ENCODE results near the gene AFMID. TPM values are rescaled to one million over a fixed set of nuclear protein-coding genes. Genes with fewer than 3 reads are reported as not detected.

The AFMID gene
- total and polyA plus RNA-seq, 2 experiments from 2014 or later = 26.6 to 61.2 TPM

DNA sequence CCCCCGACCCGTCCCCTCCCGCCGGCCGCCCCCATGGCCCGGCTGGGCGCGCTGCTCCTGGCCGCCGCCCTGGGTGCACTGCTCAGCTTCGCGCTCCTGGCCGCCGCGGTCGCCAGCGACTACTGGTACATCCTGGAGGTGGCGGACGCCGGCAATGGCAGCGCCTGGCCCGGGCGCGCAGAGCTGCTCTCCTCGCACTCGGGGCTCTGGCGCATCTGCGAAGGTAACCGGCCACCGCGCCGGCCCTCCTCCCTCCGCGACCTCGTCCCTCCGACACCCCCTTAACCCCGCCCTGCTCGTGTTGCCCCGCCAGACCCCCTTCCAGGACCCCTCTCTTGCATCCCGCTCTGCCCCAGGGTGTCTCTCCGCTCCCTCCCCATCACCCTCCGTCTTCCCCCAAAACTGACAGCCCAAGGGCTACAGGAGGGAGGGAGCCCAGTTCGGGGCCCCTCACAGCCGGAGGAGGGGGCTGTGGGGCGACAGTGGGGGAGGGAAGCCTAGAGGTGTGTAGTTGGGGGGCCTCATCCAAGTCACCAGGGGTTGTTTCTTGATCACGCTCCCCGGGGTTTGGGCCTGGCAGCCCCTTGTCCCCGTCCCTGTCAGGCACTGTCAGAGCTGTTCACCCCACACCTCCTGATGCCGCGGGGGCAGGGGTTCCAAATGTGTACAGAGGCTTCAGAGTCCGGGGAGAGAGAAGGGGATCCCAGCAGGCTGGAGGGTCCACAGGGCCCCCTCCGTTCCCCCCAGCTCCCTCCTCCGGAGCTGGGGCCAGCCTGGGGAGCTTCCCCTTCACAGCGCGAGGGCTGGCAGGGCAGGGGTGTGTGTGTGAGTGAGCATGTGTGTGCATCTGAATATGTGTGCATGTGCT is 45.1 kb downstream of the AFMID start:
- Histone ChIP-seq H2AFZ (no peak overlapping the region), H4K20me1 (ENCODE audit: insufficient read depth, poor library complexity, severe bottlenecking) (no peaks in the 10 kb centered on the region), H3K9me3 (ENCODE audit: low read depth) (no peaks in the 10 kb centered on the region), H3K36me3 (replicated peaks; ENCODE audit: insufficient read depth, low read depth) (no peaks in the 10 kb centered on the region), H3K27ac (no peak overlapping the region), H3K27me3 (peaks cover 33% of the 10 kb centered on the region), H3K9me2 (replicated peaks; ENCODE audit: insufficient read depth) (no peaks in the 10 kb centered on the region), H3K4me3 (no peak overlapping the region), H3K4me2 (peak overlapping the region; percentile 72), H3K4me1 (ENCODE audit: insufficient read depth) (no peaks in the 10 kb centered on the region), H3K79me2 (no peaks in the 10 kb centered on the region)
- peak; percentile 48 for DNase-seq (ENCODE audit: low spot score)
- 35% methylated on average over 22 of the region's 55 CpGs for WGBS (ENCODE audit: low lambda C conversion rate, missing lambda C conversion rate)
- peak; percentile 74 for TF ChIP-seq EZH2 (IDR thresholded peaks at IDR 0.05; ENCODE audit: borderline replicate concordance)
- TF ChIP-seq, protein P1, sequence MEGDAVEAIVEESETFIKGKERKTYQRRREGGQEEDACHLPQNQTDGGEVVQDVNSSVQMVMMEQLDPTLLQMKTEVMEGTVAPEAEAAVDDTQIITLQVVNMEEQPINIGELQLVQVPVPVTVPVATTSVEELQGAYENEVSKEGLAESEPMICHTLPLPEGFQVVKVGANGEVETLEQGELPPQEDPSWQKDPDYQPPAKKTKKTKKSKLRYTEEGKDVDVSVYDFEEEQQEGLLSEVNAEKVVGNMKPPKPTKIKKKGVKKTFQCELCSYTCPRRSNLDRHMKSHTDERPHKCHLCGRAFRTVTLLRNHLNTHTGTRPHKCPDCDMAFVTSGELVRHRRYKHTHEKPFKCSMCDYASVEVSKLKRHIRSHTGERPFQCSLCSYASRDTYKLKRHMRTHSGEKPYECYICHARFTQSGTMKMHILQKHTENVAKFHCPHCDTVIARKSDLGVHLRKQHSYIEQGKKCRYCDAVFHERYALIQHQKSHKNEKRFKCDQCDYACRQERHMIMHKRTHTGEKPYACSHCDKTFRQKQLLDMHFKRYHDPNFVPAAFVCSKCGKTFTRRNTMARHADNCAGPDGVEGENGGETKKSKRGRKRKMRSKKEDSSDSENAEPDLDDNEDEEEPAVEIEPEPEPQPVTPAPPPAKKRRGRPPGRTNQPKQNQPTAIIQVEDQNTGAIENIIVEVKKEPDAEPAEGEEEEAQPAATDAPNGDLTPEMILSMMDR (IDR thresholded peaks at IDR 0.05; ENCODE audit: poor library complexity) = no peak

DNA sequence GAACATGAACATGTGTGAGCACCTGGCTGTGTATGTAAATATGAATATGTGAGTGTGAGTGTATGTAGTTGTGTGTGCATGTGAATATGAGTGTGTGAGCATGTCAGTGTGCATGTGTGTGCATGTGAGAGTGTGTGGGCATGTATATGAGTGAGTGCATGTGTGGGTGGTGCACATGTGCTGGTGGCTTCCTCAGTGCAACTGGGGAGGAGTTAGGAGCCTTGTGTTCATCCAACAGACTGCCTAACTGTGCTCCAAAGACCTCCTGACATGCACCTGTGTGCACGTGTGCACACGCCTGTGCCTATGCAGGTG is 45.7 kb downstream of the AFMID start:
- H3K4me1 ChIP-seq (ENCODE audit: insufficient read depth) = no peaks in the 10 kb centered on the region
- no peaks in the 10 kb centered on the region for H3K36me3 ChIP-seq (replicated peaks; ENCODE audit: insufficient read depth, low read depth)
- H3K27ac ChIP-seq = no peak overlapping the region
- no peak overlapping the region for H3K4me2 ChIP-seq
- H3K27me3 ChIP-seq = peaks cover 33% of the 10 kb centered on the region
- TF ChIP-seq EZH2 (IDR thresholded peaks at IDR 0.05; ENCODE audit: borderline replicate concordance) (no peak), EZH2phosphoT487 (IDR thresholded peaks at IDR 0.05; ENCODE audit: low read depth, severe bottlenecking, unreplicated experiment) (no peak)
- TF ChIP-seq, protein P1 (IDR thresholded peaks at IDR 0.05; ENCODE audit: poor library complexity) = no peak
- no peaks in the 10 kb centered on the region for H3K9me2 ChIP-seq (replicated peaks; ENCODE audit: insufficient read depth)
- no peak for DNase-seq (ENCODE audit: low spot score)
- H3K79me2 ChIP-seq = no peaks in the 10 kb centered on the region
- no peaks in the 10 kb centered on the region for H4K20me1 ChIP-seq (ENCODE audit: insufficient read depth, poor library complexity, severe bottlenecking)
- H2AFZ ChIP-seq = no peak overlapping the region
- 96% methylated on average over 2 of the region's 2 CpGs for WGBS (ENCODE audit: low lambda C conversion rate, missing lambda C conversion rate)
- no peak overlapping the region for H3K4me3 ChIP-seq
- no peaks in the 10 kb centered on the region for H3K9me3 ChIP-seq (ENCODE audit: low read depth)

DNA sequence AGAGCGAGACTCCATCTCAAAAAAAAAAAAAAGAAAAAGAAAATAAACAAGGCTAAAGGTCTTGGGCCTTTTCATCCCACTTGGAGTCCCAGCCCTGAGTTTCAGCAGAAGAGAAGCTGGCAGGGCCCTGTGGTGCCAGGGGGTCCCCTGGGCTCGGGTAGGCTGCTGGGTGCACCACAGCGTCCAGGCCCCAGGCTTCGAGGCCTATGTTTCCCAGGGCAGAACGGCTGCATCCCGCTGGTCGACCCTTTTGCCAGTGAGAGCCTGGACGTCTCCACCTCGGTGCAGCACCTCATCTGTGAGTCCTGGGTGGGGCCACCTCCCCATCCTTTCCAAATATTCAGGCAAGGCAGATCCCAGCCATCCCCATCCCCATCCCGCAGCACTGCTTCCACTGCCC is 46.5 kb downstream of the AFMID start:
- no peak for DNase-seq (ENCODE audit: low spot score)
- Histone ChIP-seq H3K4me2 (no peak overlapping the region), H3K4me1 (ENCODE audit: insufficient read depth) (no peaks in the 10 kb centered on the region), H3K4me3 (no peak overlapping the region), H3K36me3 (replicated peaks; ENCODE audit: insufficient read depth, low read depth) (no peaks in the 10 kb centered on the region), H3K9me3 (ENCODE audit: low read depth) (no peaks in the 10 kb centered on the region), H3K9me2 (replicated peaks; ENCODE audit: insufficient read depth) (no peaks in the 10 kb centered on the region), H4K20me1 (ENCODE audit: insufficient read depth, poor library complexity, severe bottlenecking) (no peaks in the 10 kb centered on the region), H2AFZ (no peak overlapping the region), H3K27me3 (peaks cover 29% of the 10 kb centered on the region), H3K79me2 (no peaks in the 10 kb centered on the region), H3K27ac (no peak overlapping the region)
- TF ChIP-seq, protein P1 (IDR thresholded peaks at IDR 0.05; ENCODE audit: poor library complexity) = no peak
- TF ChIP-seq EZH2phosphoT487 (IDR thresholded peaks at IDR 0.05; ENCODE audit: low read depth, severe bottlenecking, unreplicated experiment) = no peak
- WGBS (ENCODE audit: low lambda C conversion rate, missing lambda C conversion rate) = 93% methylated on average over 10 of the region's 10 CpGs
